Neural crest cell (in vitro differentiated cells): Measurements from ENCODE around the gene VGLL2. TPM values are rescaled to one million over a fixed set of nuclear protein-coding genes. Genes with fewer than 3 reads are reported as not detected.

Experiments used
- DNase-seq: peaks from one replicate; pipeline ENCODE4 v3.0.0; 2021; ENCODE audit warnings: low read depth, mixed read lengths, low spot score
- H3K27ac Mint-ChIP-seq: one replicate; pipeline ENCODE4 v1.8.0; 2021; ENCODE audit warnings: mild to moderate bottlenecking, mixed read lengths; ENCODE audit not compliant: unreplicated experiment
- H3K27me3 Mint-ChIP-seq: 2 replicates; pipeline ENCODE4 v1.8.0; 2021; ENCODE audit warnings: low read depth, mild to moderate bottlenecking, mixed read lengths
- H3K36me3 Mint-ChIP-seq: 2 replicates; pipeline ENCODE4 v1.8.0; 2021; ENCODE audit warnings: low read depth, mild to moderate bottlenecking, mixed read lengths
- H3K4me1 Mint-ChIP-seq: 2 replicates; pipeline ENCODE4 v1.8.0; 2021; ENCODE audit warnings: mixed read lengths
- H3K4me3 Mint-ChIP-seq: one replicate; pipeline ENCODE4 v1.8.0; 2021; ENCODE audit warnings: mild to moderate bottlenecking, mixed read lengths
- H3K9me3 Mint-ChIP-seq: 2 replicates; pipeline ENCODE4 v1.8.0; 2021; ENCODE audit warnings: mixed read lengths
- total RNA-seq: library from RNA; stranded (reverse); gene quantifications from 2 replicates; pipeline ENCODE4 v1.2.1, GENCODE V29; 2021
- TF ChIP-seq, protein P1 (sequence below): fragments of 200-600 bp; sonication (generic); conservative IDR thresholded peaks from 2 replicates; pipeline ENCODE4 v1.5.0; 2021; ENCODE audit warnings: antibody characterized with exemption, mild to moderate bottlenecking

VGLL2 gene
- total RNA-seq, 1 donor from 2014 or later: 0.16 TPM

DNA sequence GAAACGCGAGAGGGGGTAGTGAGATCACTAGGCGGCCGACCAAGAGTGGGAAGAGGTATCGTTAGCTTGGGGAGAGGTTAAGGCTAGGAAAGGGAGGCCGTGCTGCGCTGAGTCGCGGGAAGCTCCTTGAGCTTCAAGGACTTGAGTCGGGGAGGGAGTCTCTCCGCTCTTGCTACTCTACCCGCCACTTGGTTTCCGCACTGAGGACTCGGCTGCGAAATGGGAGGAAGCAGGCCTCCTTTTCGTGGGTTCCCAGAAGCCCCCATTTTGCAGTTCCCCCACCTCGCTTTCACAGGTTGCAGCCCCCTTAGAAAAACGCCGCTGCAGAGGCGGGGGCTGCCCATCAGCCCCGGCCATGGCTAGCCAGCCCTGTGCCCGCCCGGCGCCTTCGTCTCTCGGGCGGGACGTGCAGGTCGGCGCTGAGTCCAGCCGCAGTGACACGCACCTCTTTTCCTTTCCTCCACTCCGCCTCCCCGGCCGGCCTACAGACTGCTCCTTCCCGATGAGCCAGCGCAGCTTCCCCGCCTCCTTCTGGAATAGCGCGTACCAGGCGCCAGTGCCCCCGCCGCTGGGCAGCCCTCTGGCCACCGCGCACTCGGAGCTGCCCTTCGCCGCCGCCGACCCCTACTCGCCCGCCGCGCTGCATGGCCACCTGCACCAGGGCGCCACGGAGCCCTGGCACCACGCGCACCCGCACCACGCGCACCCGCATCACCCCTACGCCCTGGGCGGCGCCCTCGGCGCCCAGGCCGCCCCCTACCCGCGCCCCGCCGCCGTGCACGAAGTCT is 4.9 kb downstream of the VGLL2 start:
- peak overlapping the region; percentile 43 for H3K4me3 Mint-ChIP-seq
- TF ChIP-seq, protein P1, sequence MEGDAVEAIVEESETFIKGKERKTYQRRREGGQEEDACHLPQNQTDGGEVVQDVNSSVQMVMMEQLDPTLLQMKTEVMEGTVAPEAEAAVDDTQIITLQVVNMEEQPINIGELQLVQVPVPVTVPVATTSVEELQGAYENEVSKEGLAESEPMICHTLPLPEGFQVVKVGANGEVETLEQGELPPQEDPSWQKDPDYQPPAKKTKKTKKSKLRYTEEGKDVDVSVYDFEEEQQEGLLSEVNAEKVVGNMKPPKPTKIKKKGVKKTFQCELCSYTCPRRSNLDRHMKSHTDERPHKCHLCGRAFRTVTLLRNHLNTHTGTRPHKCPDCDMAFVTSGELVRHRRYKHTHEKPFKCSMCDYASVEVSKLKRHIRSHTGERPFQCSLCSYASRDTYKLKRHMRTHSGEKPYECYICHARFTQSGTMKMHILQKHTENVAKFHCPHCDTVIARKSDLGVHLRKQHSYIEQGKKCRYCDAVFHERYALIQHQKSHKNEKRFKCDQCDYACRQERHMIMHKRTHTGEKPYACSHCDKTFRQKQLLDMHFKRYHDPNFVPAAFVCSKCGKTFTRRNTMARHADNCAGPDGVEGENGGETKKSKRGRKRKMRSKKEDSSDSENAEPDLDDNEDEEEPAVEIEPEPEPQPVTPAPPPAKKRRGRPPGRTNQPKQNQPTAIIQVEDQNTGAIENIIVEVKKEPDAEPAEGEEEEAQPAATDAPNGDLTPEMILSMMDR: no peak
- H3K36me3 Mint-ChIP-seq: no peaks in the 10 kb centered on the region
- H3K27me3 Mint-ChIP-seq: peaks cover 97% of the 10 kb centered on the region
- DNase-seq: no peak
- H3K27ac Mint-ChIP-seq: no peak overlapping the region
- H3K9me3 Mint-ChIP-seq: no peaks in the 10 kb centered on the region
- peaks cover under 1% of the 10 kb centered on the region for H3K4me1 Mint-ChIP-seq

DNA sequence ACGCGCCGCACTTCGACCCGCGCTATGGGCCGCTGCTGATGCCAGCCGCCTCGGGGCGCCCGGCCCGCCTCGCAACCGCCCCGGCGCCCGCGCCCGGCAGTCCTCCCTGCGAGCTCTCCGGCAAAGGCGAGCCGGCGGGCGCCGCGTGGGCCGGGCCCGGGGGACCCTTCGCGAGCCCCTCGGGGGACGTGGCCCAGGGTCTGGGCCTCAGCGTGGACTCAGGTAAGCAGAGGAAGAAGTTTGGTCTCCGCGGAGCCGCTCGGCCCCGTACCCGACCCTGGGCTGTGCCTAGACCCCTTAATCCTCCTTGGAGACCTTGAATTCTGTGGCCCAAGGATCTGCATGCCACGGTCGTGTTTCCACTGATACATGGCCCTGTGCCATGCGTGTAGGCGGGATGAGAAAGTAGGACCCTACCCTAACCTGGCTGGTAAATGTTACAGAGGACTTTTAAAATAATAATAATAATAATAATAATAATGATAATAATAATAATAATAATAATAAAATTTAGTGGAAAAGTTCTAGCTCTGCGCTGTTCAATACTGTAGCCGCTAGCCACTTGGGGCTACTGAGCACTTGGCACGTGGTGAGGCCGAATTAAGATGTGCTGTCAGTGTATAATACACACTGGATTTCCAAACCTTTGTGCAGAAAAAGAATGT is 5.6 kb downstream of the VGLL2 start:
- peak overlapping the region; percentile 31 for H3K4me3 Mint-ChIP-seq
- TF ChIP-seq, protein P1: no peak
- no peaks in the 10 kb centered on the region for H3K9me3 Mint-ChIP-seq
- H3K27me3 Mint-ChIP-seq: peaks cover 97% of the 10 kb centered on the region
- no peak for DNase-seq
- H3K4me1 Mint-ChIP-seq: no peaks in the 10 kb centered on the region
- no peaks in the 10 kb centered on the region for H3K36me3 Mint-ChIP-seq
- no peak overlapping the region for H3K27ac Mint-ChIP-seq

DNA sequence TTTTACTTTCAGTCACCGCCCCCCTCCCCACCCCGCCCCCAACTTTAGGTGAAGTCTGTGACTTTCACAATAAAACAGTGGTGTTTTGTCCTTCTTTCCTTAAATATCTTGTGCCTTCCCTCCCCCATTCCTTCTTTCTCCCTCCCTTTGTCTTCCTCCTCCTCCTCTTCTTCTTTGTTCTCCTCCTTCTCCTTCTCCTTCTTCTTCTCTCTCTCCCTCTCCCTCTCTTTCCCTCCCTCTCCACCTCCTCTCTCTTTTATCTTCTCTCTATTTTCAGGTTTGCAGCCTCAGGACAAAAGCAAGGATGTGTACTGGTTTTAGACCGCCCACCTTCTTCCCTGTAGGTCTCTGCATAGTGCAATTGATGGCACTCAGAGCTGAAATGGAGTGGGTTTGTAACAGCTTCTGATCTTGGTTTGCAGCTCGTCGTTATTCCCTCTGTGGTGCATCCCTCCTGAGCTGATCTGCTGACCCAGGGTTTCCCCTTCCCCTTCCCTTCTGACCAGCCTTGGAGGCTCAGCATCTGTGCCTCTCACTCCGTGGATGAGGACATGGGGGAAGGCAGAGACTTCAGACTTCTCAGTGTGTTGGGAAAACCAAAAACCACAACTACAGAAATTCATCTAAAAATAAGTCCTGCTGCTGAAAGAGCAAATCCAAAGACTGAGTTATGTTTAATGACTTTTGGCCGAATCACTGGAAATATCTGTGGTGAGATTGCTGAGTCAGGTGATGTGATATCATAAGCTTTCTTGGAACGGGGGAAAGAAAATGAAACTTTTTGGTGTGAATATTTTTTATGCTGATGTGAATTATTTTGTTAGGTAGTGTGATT is 6.9 kb downstream of the VGLL2 start:
- no peaks in the 10 kb centered on the region for H3K9me3 Mint-ChIP-seq
- no peak for DNase-seq

DNA sequence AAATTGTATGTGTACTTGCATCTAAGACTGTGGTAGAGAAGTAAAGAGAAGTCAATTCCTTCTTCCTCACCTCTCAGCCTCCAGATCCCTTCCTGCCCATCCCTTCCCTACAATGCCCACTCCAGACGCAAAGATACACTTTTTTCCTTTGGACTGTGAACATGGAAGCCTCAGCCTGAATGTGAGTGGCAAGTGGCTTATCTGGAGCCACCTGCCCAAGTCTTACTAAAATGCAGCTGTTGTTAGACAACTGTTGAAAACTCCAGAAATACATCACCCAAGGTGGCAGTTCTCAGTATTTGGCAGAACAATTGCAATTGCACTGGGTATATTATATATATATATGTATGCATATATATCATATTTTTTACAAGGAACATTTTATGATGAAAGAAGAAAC is 7.5 kb downstream of the VGLL2 start:
- Mint-ChIP-seq H3K9me3 (no peaks in the 10 kb centered on the region), H3K27me3 (peaks cover 92% of the 10 kb centered on the region), H3K27ac (no peak overlapping the region), H3K36me3 (no peaks in the 10 kb centered on the region), H3K4me1 (no peaks in the 10 kb centered on the region), H3K4me3 (no peak overlapping the region)
- TF ChIP-seq, protein P1: no peak
- DNase-seq: no peak

More for the DNA sequence above, 6.9 kb downstream of the VGLL2 start:
- TF ChIP-seq, protein P1: no peak
- H3K36me3 Mint-ChIP-seq: no peaks in the 10 kb centered on the region
- H3K4me3 Mint-ChIP-seq: no peak overlapping the region
- H3K27ac Mint-ChIP-seq: no peak overlapping the region
- H3K4me1 Mint-ChIP-seq: no peaks in the 10 kb centered on the region
- peaks cover 95% of the 10 kb centered on the region for H3K27me3 Mint-ChIP-seq

DNA sequence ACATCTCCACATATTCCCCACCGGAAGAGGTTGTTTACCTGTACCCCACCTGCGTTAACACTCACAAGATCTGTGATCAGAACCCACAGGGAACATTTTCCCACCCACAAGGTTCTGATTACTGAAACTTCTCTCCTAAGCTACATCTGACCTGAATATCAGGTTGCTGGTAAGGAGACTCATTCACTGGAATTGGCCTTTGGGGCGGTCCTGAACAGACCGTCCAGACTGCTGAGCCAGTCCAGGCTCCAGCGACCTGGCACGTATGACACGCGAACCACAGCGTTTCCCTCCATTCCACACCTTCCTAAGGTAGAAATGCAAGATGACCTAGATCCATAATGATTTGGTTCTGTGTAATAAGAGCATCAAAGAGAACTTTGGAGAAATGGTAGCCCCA is 9.8 kb downstream of the VGLL2 start:
- Mint-ChIP-seq H3K27me3 (peaks cover 86% of the 10 kb centered on the region), H3K9me3 (no peaks in the 10 kb centered on the region), H3K4me1 (no peaks in the 10 kb centered on the region), H3K4me3 (no peak overlapping the region), H3K36me3 (no peaks in the 10 kb centered on the region), H3K27ac (no peak overlapping the region)
- DNase-seq: no peak
- TF ChIP-seq, protein P1: no peak
